HUES64 (cell line): ENCODE measurements around the gene FIBIN.

Experiments used
- H3K27ac ChIP-seq: 2 replicates; pipeline ENCODE4 v1.7.0; 2013; ENCODE audit warnings: low read depth, low read length, inconsistent platforms
- H3K27me3 ChIP-seq: 2 replicates; pipeline ENCODE4 v1.6.1; 2013; ENCODE audit warnings: mild to moderate bottlenecking, low read length; ENCODE audit not compliant: insufficient read depth
- H3K36me3 ChIP-seq: 2 replicates; pipeline ENCODE4 v1.6.1; 2013; ENCODE audit warnings: mild to moderate bottlenecking, low read length; ENCODE audit not compliant: insufficient read depth
- H3K4me1 ChIP-seq: 2 replicates; pipeline ENCODE4 v1.6.1; 2013; ENCODE audit warnings: mild to moderate bottlenecking, low read length, moderate library complexity; ENCODE audit not compliant: insufficient read depth
- H3K4me3 ChIP-seq: 2 replicates; pipeline ENCODE4 v1.5.1; 2013; ENCODE audit warnings: mild to moderate bottlenecking, low read length, moderate library complexity
- H3K9ac ChIP-seq: 2 replicates; pipeline ENCODE4 v1.6.1; 2013; ENCODE audit warnings: mild to moderate bottlenecking, low read depth, low read length
- H3K9me3 ChIP-seq: 2 replicates; pipeline ENCODE4 v1.6.1; 2013; ENCODE audit warnings: low read depth, low read length; ENCODE audit not compliant: insufficient read depth
- WGBS: fragments of 150-250, 120-280 bp; methylation state at CpG from one replicate; pipeline ENCODE4 v1.1.7; 2013; ENCODE audit warnings: missing lambda C conversion rate; 5-methylcytosine and 5-hydroxymethylcytosine counted together

The FIBIN gene

GRCh38 chr11:27002838-27003237, 8.9 kb downstream of the FIBIN start:
- no peaks in the 10 kb centered on the region for H3K4me1 ChIP-seq
- H3K4me3 ChIP-seq: no peak overlapping the region
- H3K27ac ChIP-seq: no peak overlapping the region
- WGBS: 81% methylated on average over 3 of the region's 4 CpGs
- no peaks in the 10 kb centered on the region for H3K36me3 ChIP-seq
- H3K27me3 ChIP-seq: no peaks in the 10 kb centered on the region
- no peaks in the 10 kb centered on the region for H3K9me3 ChIP-seq
- H3K9ac ChIP-seq: no peak overlapping the region

GRCh38 chr11:27004103-27004502, 10.2 kb downstream of the FIBIN start:
- Histone ChIP-seq H3K4me1 (no peaks in the 10 kb centered on the region), H3K27me3 (no peaks in the 10 kb centered on the region), H3K9me3 (no peaks in the 10 kb centered on the region), H3K36me3 (no peaks in the 10 kb centered on the region), H3K4me3 (no peak overlapping the region), H3K9ac (no peak overlapping the region), H3K27ac (no peak overlapping the region)
- WGBS: 96% methylated on average over 2 of the region's 2 CpGs

GRCh38 chr11:27008811-27009535, 15.1 kb downstream of the FIBIN start:
- H3K36me3 ChIP-seq: no peaks in the 10 kb centered on the region
- no peak overlapping the region for H3K4me3 ChIP-seq
- H3K9ac ChIP-seq: no peak overlapping the region
- H3K27me3 ChIP-seq: no peaks in the 10 kb centered on the region
- peaks cover 6% of the 10 kb centered on the region; the same call in 1 of the 2 replicates for H3K4me1 ChIP-seq
- no peaks in the 10 kb centered on the region for H3K9me3 ChIP-seq
- no peak overlapping the region for H3K27ac ChIP-seq

- Histone ChIP-seq H3K4me3 (no peak overlapping the region), H3K9ac (no peak overlapping the region)
- WGBS: 91% methylated on average over 3 of the region's 4 CpGs
These were observed 17.8 kb downstream of the FIBIN start for GRCh38 chr11:27011560-27012233.

GRCh38 chr11:27012234-27012921, 18.5 kb downstream of the FIBIN start:
- 88% methylated on average over 4 of the region's 4 CpGs for WGBS
- no peak overlapping the region for H3K4me3 ChIP-seq
- peaks cover 8% of the 10 kb centered on the region; the same call in 1 of the 2 replicates for H3K4me1 ChIP-seq
- H3K27ac ChIP-seq: no peak overlapping the region
- H3K36me3 ChIP-seq: no peaks in the 10 kb centered on the region
- H3K9me3 ChIP-seq: no peaks in the 10 kb centered on the region
- H3K9ac ChIP-seq: no peak overlapping the region
- no peaks in the 10 kb centered on the region for H3K27me3 ChIP-seq

More at GRCh38 chr11:27011560-27012233, 17.8 kb downstream of the FIBIN start:
- H3K9me3 ChIP-seq: no peaks in the 10 kb centered on the region
- peaks cover 8% of the 10 kb centered on the region; the same call in 1 of the 2 replicates for H3K4me1 ChIP-seq
- no peaks in the 10 kb centered on the region for H3K36me3 ChIP-seq
- H3K27ac ChIP-seq: no peak overlapping the region
- H3K27me3 ChIP-seq: no peaks in the 10 kb centered on the region

- Histone ChIP-seq H3K27me3 (no peaks in the 10 kb centered on the region), H3K9me3 (no peaks in the 10 kb centered on the region), H3K9ac (no peak overlapping the region), H3K4me3 (no peak overlapping the region), H3K27ac (no peak overlapping the region), H3K4me1 (peaks cover 8% of the 10 kb centered on the region; the same call in 1 of the 2 replicates), H3K36me3 (no peaks in the 10 kb centered on the region)
- 79% methylated on average over 4 of the region's 4 CpGs for WGBS
These were observed 20.0 kb downstream of the FIBIN start for GRCh38 chr11:27013781-27014361.

GRCh38 chr11:27018902-27019529, 25.1 kb downstream of the FIBIN start:
- Histone ChIP-seq H3K4me1 (0 out of 2 replicates have a peak, but pooled peaks cover 1% of the 10 kb centered on the region), H3K4me3 (no peak overlapping the region), H3K36me3 (no peaks in the 10 kb centered on the region), H3K27ac (no peak overlapping the region), H3K9ac (no peak overlapping the region), H3K27me3 (no peaks in the 10 kb centered on the region), H3K9me3 (no peaks in the 10 kb centered on the region)

GRCh38 chr11:27020751-27021150, 26.8 kb downstream of the FIBIN start:
- Histone ChIP-seq H3K27me3 (no peaks in the 10 kb centered on the region), H3K9ac (no peak overlapping the region), H3K4me3 (no peak overlapping the region), H3K36me3 (no peaks in the 10 kb centered on the region), H3K9me3 (no peaks in the 10 kb centered on the region), H3K27ac (no peak overlapping the region), H3K4me1 (0 out of 2 replicates have a peak, but pooled peaks cover 3% of the 10 kb centered on the region)
- 100% methylated on average over 1 of the region's 2 CpGs for WGBS

GRCh38 chr11:27022659-27023251, 28.8 kb downstream of the FIBIN start:
- WGBS: no CpG with 5 or more reads among the region's 1 CpG
- Histone ChIP-seq H3K27me3 (no peaks in the 10 kb centered on the region), H3K9ac (no peak overlapping the region), H3K4me3 (no peak overlapping the region), H3K4me1 (0 out of 2 replicates have a peak, but pooled peaks cover 3% of the 10 kb centered on the region), H3K9me3 (no peaks in the 10 kb centered on the region), H3K36me3 (no peaks in the 10 kb centered on the region), H3K27ac (no peak overlapping the region)

- H3K4me3 ChIP-seq: no peak overlapping the region
- H3K36me3 ChIP-seq: no peaks in the 10 kb centered on the region
- WGBS: 89% methylated on average over 3 of the region's 3 CpGs
- no peaks in the 10 kb centered on the region for H3K27me3 ChIP-seq
- no peaks in the 10 kb centered on the region for H3K9me3 ChIP-seq
- 0 out of 2 replicates have a peak, but pooled peaks cover 3% of the 10 kb centered on the region for H3K4me1 ChIP-seq
- H3K27ac ChIP-seq: no peak overlapping the region
- no peak overlapping the region for H3K9ac ChIP-seq
These were observed 31.0 kb downstream of the FIBIN start for GRCh38 chr11:27024865-27025264.
